Liver (tissue), 9 donors: ENCODE data around the gene CELSR2. TPM values are rescaled to one million over a fixed set of nuclear protein-coding genes. Genes with fewer than 3 reads are reported as not detected.
A peak's percentile ranks its signal among the peaks of the same experiment; 100 is the strongest.

Experiments used
- DNase-seq: peaks from one replicate; pipeline ENCODE4 v3.0.0-alpha.2; 2017; ENCODE audit warnings: low spot score
- H3K27ac ChIP-seq, 2 donors: one replicate each; pipeline ENCODE4 v1.7.0; 2013; ENCODE audit warnings: inconsistent platforms in 2 of 2, low read length in 2 of 2, control low read depth in 1 of 2, low read depth in 1 of 2, mild to moderate bottlenecking in 1 of 2
- H3K27me3 ChIP-seq, 4 donors: one replicate each; pipeline versions ENCODE4 v1.6.1 to v1.7.0; 2013; ENCODE audit warnings: low read length in 3 of 4, inconsistent platforms in 1 of 4, mild to moderate bottlenecking in 1 of 4, moderate library complexity in 1 of 4; ENCODE audit not compliant: control insufficient read depth in 4 of 4, insufficient read depth in 4 of 4
- H3K36me3 ChIP-seq, 4 donors: one replicate each; pipeline versions ENCODE4 v1.6.1 to v1.7.0; 2013; ENCODE audit warnings: low read length in 3 of 4, mild to moderate bottlenecking in 3 of 4, low read depth in 1 of 4, moderate library complexity in 1 of 4; ENCODE audit not compliant: control insufficient read depth in 4 of 4, insufficient read depth in 3 of 4
- H3K4me1 ChIP-seq, 4 donors: one replicate each; pipeline versions ENCODE4 v1.6.1 to v1.7.0; 2013; ENCODE audit warnings: low read length in 3 of 4, mild to moderate bottlenecking in 3 of 4, moderate library complexity in 1 of 4; ENCODE audit not compliant: control insufficient read depth in 4 of 4, insufficient read depth in 4 of 4
- H3K4me3 ChIP-seq, 3 donors: one replicate each; pipeline versions ENCODE4 v1.6.1 to v1.7.0; 2013; ENCODE audit warnings: low read length in 3 of 3, control low read depth in 1 of 3, low read depth in 1 of 3, mild to moderate bottlenecking in 1 of 3
- H3K9ac ChIP-seq, 2 donors: one replicate each; pipeline ENCODE4 v1.7.0; 2013; ENCODE audit warnings: low read length in 2 of 2, mild to moderate bottlenecking in 2 of 2, moderate library complexity in 2 of 2, control low read depth in 1 of 2, low read depth in 1 of 2
- H3K9me3 ChIP-seq, 4 donors: one replicate each; pipeline versions ENCODE4 v1.6.1 to v1.7.0; 2013; ENCODE audit warnings: low read length in 3 of 4; ENCODE audit not compliant: control insufficient read depth in 4 of 4
- FOXA2 ChIP-seq: IDR thresholded peaks from 2 replicates; pipeline ENCODE4 v1.6.1; 2016; ENCODE audit warnings: antibody characterized with exemption
- GABPA ChIP-seq, 2 donors: IDR thresholded peaks in 1 of 2; conservative IDR thresholded peaks in 1 of 2; 2 replicates each; pipeline ENCODE4 v1.6.1; 2016; ENCODE audit warnings: antibody characterized with exemption in 2 of 2, mild to moderate bottlenecking in 1 of 2, moderate library complexity in 1 of 2
- HNF4A ChIP-seq, 2 donors: conservative IDR thresholded peaks; 2 replicates each; pipeline ENCODE4 v1.6.1; 2016; ENCODE audit warnings: antibody characterized with exemption in 2 of 2, mild to moderate bottlenecking in 2 of 2
- HNF4G ChIP-seq: IDR thresholded peaks from 2 replicates; pipeline ENCODE4 v1.6.1; 2016; ENCODE audit warnings: antibody characterized with exemption
- JUND ChIP-seq, 2 donors: IDR thresholded peaks; 2 replicates each; pipeline ENCODE4 v1.6.1; 2016; ENCODE audit warnings: antibody characterized with exemption in 2 of 2
- MAX ChIP-seq: IDR thresholded peaks from 2 replicates; pipeline ENCODE4 v1.6.1; 2016; ENCODE audit warnings: antibody characterized with exemption
- RAD21 ChIP-seq, 2 donors: IDR thresholded peaks; 2 replicates each; pipeline ENCODE4 v1.6.1; 2016; ENCODE audit warnings: antibody characterized with exemption in 2 of 2, mild to moderate bottlenecking in 2 of 2
- RXRA ChIP-seq, 2 donors: IDR thresholded peaks; 2 replicates each; pipeline ENCODE4 v1.6.1; 2017 to 2018; ENCODE audit warnings: antibody characterized with exemption in 2 of 2, mild to moderate bottlenecking in 1 of 2
- SP1 ChIP-seq: IDR thresholded peaks from 2 replicates; pipeline ENCODE4 v1.6.1; 2018; ENCODE audit warnings: antibody characterized with exemption, mild to moderate bottlenecking
- TAF1 ChIP-seq: conservative IDR thresholded peaks from 2 replicates; pipeline ENCODE4 v1.6.1; 2016; ENCODE audit warnings: antibody characterized with exemption, mild to moderate bottlenecking
- YY1 ChIP-seq: IDR thresholded peaks from 2 replicates; pipeline ENCODE4 v1.6.1; 2016; ENCODE audit warnings: antibody characterized with exemption, mild to moderate bottlenecking
- ZBTB33 ChIP-seq: IDR thresholded peaks from 2 replicates; pipeline ENCODE4 v1.6.1; 2016; ENCODE audit warnings: antibody characterized with exemption
- WGBS: extraction: QIAGEN DNeasy Blood & Tissue Kit; methylation state at CpG from one replicate; pipeline ENCODE4 v1.1.7; 2013; 5-methylcytosine and 5-hydroxymethylcytosine counted together
- polyA plus RNA-seq, 2 donors: library from polyadenylated mRNA; stranded (reverse) in 1 of 2; unstranded in 1 of 2; fragments of 200-250 nt in 1 of 2; fragments of >200 nt in 1 of 2; fragmentation: Nextera tagmentation in 1 of 2; extraction: Ambion mirVana in 1 of 2; gene quantifications; one replicate each; pipeline versions ENCODE4 v1.2.1 to v1.2.3, GENCODE V29; 2013 to 2015
- total RNA-seq, 2 donors: library from RNA; depleted of rRNA; stranded (reverse); fragments of >200 nt; gene quantifications; one replicate each; pipeline ENCODE4 v1.2.3, GENCODE V29; 2014
- TF ChIP-seq, protein P1 (sequence below): IDR thresholded peaks from 2 replicates; pipeline ENCODE4 v1.6.1; 2016; ENCODE audit warnings: antibody characterized with exemption, mild to moderate bottlenecking
- TF ChIP-seq, protein P2 (sequence below): fragments of 150-350 bp; IDR thresholded peaks from 2 replicates; pipeline ENCODE4 v1.5.1; 2017; ENCODE audit warnings: improper control_type of control experiment, low read depth, low read length; ENCODE audit not compliant: missing input control
- TF ChIP-seq, protein P3 (sequence below): IDR thresholded peaks from 2 replicates; pipeline ENCODE4 v1.6.1; 2016; ENCODE audit warnings: antibody characterized with exemption
- donor health status: healthy.
- donor health status: healthy.
- donor health status: healthy.
- donor health status: healthy.
- donor health status: healthy.

The CELSR2 gene
- total and polyA plus RNA-seq, 4 donors = 0.73 to 1.6 (median 1.2) TPM

DNA sequence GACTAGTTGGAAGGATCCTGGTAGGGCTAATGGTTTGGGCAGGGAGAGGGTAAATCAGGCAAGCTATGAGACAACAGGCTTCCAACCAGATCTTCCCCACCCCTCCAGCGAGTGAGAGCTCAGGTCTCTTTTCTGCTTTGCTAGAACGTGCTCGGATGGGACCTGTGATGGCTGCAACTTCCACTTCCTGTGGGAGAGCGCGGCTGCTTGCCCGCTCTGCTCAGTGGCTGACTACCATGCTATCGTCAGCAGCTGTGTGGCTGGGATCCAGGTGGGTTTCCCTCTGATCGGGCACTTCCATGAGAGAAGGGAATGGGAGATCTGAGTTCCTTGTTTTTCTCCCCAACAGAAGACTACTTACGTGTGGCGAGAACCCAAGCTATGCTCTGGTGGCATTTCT is 49.6 kb upstream of the CELSR2 start (continued):
- TF ChIP-seq, protein P1, sequence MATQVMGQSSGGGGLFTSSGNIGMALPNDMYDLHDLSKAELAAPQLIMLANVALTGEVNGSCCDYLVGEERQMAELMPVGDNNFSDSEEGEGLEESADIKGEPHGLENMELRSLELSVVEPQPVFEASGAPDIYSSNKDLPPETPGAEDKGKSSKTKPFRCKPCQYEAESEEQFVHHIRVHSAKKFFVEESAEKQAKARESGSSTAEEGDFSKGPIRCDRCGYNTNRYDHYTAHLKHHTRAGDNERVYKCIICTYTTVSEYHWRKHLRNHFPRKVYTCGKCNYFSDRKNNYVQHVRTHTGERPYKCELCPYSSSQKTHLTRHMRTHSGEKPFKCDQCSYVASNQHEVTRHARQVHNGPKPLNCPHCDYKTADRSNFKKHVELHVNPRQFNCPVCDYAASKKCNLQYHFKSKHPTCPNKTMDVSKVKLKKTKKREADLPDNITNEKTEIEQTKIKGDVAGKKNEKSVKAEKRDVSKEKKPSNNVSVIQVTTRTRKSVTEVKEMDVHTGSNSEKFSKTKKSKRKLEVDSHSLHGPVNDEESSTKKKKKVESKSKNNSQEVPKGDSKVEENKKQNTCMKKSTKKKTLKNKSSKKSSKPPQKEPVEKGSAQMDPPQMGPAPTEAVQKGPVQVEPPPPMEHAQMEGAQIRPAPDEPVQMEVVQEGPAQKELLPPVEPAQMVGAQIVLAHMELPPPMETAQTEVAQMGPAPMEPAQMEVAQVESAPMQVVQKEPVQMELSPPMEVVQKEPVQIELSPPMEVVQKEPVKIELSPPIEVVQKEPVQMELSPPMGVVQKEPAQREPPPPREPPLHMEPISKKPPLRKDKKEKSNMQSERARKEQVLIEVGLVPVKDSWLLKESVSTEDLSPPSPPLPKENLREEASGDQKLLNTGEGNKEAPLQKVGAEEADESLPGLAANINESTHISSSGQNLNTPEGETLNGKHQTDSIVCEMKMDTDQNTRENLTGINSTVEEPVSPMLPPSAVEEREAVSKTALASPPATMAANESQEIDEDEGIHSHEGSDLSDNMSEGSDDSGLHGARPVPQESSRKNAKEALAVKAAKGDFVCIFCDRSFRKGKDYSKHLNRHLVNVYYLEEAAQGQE = no peak
- no peak for TF ChIP-seq RXRA (IDR thresholded peaks at IDR 0.05)
- no peak for TF ChIP-seq JUND (IDR thresholded peaks at IDR 0.05)
- TF ChIP-seq HNF4G = no peak
- TF ChIP-seq FOXA2 = no peak
- no peak for TF ChIP-seq MAX
- TF ChIP-seq SP1 = no peak

DNA sequence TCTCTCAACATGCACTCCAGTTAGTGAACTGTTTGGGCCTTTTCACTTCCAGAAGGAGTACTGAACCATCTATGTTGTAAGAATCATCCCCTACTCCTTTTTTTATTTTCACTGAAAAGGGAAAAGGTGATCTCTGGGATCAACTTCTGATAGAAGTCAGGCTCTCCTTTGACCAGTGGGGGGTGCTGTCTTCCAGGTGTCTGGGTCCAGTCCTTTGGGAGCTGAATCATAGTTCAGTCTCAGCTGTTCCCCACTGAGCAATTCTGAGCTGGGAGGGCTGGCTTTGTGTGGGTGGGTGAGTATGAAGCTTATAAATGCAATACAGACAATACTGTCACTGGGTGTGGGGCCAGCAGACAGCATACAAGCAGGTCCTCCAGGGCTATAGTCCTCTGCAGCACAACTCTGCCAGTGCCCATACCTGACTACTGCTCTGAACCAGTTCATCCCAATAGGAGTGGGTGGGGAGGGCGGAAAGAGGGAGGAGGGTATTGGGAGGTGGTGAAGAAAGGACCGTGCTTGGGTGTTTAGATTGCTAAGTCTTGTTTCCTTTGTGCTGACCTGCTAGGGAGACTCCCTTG is 48.1 kb upstream of the CELSR2 start:
- TF ChIP-seq HNF4A (conservative IDR thresholded peaks at IDR 0.05) (peak in 1 of 2 donors; percentile 8), HNF4G (no peak), MAX (no peak), YY1 (no peak), RAD21 (IDR thresholded peaks at IDR 0.05) (peak; percentile 76 to 82), GABPA (IDR thresholded peaks at IDR 0.05 in 1 of 2, conservative IDR thresholded peaks at IDR 0.05 in 1 of 2) (no peak), TAF1 (no peak)
- TF ChIP-seq, protein P2, sequence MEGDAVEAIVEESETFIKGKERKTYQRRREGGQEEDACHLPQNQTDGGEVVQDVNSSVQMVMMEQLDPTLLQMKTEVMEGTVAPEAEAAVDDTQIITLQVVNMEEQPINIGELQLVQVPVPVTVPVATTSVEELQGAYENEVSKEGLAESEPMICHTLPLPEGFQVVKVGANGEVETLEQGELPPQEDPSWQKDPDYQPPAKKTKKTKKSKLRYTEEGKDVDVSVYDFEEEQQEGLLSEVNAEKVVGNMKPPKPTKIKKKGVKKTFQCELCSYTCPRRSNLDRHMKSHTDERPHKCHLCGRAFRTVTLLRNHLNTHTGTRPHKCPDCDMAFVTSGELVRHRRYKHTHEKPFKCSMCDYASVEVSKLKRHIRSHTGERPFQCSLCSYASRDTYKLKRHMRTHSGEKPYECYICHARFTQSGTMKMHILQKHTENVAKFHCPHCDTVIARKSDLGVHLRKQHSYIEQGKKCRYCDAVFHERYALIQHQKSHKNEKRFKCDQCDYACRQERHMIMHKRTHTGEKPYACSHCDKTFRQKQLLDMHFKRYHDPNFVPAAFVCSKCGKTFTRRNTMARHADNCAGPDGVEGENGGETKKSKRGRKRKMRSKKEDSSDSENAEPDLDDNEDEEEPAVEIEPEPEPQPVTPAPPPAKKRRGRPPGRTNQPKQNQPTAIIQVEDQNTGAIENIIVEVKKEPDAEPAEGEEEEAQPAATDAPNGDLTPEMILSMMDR = peak; percentile 51
- TF ChIP-seq, protein P3, sequence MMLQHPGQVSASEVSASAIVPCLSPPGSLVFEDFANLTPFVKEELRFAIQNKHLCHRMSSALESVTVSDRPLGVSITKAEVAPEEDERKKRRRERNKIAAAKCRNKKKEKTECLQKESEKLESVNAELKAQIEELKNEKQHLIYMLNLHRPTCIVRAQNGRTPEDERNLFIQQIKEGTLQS = no peak
- Histone ChIP-seq H3K36me3 (no peaks in the 10 kb centered on the region), H3K4me3 (no peak overlapping the region), H3K27me3 (no peaks in the 10 kb centered on the region), H3K9ac (no peak overlapping the region), H3K9me3 (no peaks in the 10 kb centered on the region), H3K27ac (no peak overlapping the region), H3K4me1 (no peaks in the 10 kb centered on the region)
- 88% methylated on average over 2 of the region's 2 CpGs for WGBS
- DNase-seq = peak; percentile 62

DNA sequence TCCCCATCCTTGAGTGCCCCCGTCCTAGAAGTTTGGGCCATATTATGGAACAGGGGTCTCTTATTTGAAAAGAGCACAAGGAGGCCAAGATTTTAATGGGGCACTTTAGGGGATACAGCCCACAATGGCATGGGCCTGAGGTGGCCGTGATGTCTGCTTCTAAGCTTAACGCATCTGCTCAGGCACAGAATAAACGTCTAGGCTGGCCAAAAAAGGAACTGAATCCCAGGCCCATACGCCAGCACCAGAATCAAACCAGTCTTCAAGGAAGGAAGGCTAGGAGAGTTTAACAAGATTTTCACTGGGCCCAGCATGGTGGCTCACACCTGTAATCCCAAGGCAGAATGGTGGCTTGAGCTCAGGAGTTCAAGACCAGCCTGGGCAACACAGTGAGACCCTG is 44.9 kb upstream of the CELSR2 start:
- no peak overlapping the region for H3K27ac ChIP-seq
- H3K9me3 ChIP-seq = no peaks in the 10 kb centered on the region
- H3K27me3 ChIP-seq = no peaks in the 10 kb centered on the region
- H3K9ac ChIP-seq = no peak overlapping the region
- 86% methylated on average over 5 of the region's 5 CpGs for WGBS
- DNase-seq = no peak
- H3K4me3 ChIP-seq = no peak overlapping the region
- TF ChIP-seq YY1 (no peak), MAX (no peak), ZBTB33 (no peak)
- TF ChIP-seq, protein P1 = no peak
- TF ChIP-seq, protein P3 = no peak
- H3K4me1 ChIP-seq = no peaks in the 10 kb centered on the region
- H3K36me3 ChIP-seq = no peaks in the 10 kb centered on the region
